HG02973 (cell line): ENCODE data around the gene ANXA10.
"Not testable (repeated sequence)": the region's sequence is repeated elsewhere in the genome, so short reads cannot be mapped to it uniquely, and the experiment has no call there.

Experiments used
- ATAC-seq: cut with Tn5 transposase; IDR thresholded peaks from one replicate; pipeline ENCODE4 v1.9.1; 2021; ENCODE audit warnings: moderate library complexity; ENCODE audit not compliant: unreplicated experiment

The ANXA10 gene

DNA sequence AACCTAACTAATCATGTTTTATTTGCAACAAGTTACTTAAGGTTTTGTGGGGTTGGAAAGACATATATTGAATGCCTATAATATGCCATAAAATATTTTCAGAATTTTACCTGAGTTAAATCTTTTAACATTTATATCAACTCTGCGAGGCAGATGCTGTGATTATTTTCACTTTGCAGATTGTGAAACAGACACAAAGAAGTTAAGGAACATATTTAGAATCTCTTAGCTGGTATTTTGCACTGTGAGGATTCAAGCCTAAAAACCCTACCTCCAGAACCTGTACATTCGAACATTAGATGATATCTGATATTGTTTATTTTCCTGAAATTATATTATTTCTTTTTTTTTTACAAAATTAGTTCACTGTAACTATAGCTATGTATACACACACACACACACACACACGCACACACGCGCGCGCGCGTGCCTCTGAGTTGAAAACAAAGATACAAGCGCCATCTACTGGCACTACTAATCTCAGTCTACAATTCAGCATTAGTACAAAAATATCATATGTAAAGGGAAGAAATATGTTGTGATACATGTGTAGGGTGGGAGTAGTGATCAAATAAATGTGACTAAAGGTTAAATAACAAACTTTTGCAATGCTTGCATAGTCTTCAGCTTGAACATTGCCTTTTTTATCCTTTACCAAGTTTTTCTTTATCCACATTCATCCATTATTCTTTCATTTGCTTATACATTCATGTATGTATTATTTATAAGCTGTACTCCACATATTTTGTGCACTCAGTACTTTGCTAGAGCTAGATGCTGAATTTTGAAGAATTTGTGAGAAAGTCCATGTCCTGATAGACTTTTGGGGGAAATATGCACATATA, 61.5 kb downstream of the ANXA10 start:
- peak; percentile 93 for ATAC-seq

DNA sequence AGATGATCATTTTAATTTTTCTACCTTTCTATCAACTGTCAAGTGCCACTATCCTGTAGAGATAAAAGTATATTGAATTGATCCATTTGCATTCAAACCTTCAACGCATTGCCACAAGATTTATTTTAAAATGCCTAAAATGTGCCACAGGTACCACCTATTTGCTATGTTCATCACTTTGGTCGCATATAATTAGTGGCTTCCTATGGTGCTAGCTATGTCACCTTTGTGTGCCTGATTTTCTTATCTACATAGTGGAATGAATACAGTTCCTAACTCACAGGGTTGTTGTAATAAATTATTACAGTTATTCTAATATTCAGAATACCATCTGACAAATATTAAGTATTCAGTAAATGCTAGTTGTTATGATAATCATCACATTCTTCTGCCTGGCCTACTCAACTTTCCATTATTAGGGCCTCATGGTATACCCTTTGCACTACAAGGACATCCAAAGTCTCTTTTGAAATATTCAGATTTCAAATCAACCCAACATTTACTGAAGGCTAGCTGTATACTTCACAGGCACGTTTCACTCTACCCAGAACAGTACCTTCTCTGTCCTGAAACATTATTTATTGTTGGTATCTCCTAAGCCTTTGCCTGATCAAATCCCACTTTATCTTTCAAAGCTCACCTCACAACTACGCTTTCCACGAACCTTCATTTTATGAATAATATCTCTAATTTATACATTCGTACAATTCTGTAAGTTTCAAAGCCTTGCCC, 62.4 kb downstream of the ANXA10 start:
- no peak for ATAC-seq

DNA sequence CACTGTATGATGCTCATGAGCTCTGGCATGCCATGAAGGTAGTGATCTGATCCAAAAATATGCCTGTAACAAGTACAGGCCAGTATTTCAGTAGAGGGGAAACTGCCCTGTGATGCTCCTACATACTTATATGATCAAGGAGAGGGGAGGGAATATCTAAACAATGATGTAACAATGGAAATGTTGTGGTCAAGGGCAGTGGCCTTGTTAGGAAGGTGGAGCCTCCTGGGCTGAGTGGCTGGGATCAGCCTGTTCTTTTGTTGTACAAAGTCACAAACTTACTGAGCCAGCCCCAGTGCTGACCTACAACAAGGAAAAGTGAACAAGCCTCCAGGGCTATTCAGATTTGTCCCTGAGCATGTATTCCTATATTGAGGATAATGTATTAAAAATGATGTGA, 70.3 kb downstream of the ANXA10 start:
- no peak for ATAC-seq

DNA sequence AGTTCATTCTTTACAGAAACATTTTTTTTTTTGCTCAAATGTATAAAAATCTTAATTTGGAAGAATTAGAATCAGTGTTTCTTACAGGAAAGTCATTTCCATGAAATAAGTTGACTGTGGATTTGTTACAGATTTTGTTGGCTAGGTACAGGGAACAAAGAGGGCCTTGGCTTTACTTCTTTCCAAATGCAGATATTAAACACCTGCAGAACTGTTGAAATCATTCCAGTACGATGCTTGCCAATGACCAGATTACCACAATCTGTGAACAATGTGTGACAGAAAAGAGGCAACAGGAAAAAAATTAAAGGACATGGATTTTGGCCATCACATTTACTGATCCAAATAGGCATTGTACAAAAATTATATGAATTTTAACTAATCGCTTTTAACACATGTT, 70.8 kb downstream of the ANXA10 start:
- ATAC-seq: no peak

DNA sequence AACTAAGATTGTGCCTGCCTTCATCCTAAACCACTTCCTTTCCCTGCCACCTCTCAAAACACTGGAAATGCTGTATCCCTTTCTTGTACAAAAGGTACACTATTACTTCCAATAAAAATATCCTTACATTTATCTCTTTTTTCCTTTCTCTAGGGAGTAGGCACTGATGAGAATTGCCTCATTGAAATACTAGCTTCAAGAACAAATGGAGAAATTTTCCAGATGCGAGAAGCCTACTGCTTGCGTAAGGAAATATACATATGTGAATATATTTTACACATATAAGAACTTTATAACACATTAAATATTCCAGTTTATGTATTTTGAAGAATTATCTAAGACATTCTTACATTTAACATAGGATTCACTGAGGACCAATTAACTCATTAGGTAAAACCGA, 71.7 kb downstream of the ANXA10 start:
- no peak for ATAC-seq

DNA sequence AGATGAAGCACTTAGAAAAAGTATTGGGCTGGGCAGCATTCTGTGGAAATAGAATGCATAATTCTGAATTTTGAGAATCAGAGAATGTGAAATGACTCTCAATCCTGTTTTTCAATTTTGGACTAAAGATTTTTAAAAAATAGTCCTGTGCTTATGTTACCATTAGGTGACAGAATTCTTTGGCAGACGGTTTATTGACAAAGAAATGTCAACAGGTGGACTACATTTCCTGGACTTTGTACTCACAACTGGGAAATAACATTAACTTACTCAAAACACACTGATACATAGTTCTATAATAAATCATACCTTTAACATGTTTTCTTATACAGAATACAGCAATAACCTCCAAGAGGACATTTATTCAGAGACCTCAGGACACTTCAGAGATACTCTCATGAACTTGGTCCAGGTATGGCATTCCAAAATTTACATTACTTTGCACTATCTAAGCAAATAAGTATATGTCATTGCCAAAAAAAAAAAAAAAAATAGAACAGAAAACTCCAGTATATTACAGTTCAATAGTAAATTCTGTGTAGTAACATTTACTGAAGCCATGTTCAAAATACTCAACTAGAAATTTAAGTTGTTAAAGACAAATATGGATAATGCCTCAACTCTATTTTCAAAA, 72.7 kb downstream of the ANXA10 start:
- ATAC-seq: no peak

DNA sequence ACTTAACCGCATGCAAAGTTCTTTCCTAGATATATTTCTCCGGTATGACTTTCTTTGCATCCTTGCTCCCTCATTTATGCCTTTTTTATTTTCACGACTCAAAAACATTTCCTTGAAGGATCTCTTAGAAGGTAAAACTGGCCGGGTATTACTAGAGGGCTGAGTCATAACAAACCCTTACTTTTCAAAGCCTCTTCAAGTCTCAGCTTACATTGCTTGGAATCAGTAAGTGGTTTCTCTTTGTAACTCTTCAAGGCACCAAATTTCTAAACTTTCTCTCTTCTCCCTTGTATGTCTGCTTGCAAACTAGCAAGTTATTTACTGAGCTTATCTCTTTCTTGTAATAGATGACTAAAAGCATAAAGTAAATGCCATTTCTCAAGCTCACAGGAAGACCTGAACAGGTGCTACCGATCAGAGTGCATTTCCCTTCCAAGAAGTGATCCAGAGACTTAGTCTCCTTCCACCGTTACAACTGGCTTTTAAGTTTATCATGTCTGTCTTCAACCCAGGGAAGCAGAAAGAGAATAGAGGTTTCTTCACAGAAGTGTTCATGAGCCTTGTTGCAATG, 75.5 kb downstream of the ANXA10 start:
- no peak for ATAC-seq

DNA sequence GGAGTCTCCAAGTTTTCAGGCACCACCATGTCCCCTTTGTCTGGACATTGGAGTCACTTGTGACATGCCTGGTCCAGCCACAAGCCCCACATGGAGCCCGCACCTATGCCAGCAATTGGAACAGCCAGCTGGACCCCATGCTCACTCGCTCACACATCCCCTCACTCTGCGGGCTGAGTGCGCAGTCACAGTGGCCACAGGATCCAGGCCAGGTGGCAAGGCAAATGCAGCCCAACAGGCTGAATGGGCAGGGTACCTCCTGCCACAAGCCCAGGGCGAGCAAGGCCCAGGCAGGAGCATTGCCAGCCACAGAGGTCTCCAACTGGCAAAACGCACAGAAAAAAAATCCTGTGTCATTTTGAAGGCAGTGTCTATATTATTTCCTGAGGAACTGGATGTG, 82.0 kb downstream of the ANXA10 start:
- no peak for ATAC-seq

DNA sequence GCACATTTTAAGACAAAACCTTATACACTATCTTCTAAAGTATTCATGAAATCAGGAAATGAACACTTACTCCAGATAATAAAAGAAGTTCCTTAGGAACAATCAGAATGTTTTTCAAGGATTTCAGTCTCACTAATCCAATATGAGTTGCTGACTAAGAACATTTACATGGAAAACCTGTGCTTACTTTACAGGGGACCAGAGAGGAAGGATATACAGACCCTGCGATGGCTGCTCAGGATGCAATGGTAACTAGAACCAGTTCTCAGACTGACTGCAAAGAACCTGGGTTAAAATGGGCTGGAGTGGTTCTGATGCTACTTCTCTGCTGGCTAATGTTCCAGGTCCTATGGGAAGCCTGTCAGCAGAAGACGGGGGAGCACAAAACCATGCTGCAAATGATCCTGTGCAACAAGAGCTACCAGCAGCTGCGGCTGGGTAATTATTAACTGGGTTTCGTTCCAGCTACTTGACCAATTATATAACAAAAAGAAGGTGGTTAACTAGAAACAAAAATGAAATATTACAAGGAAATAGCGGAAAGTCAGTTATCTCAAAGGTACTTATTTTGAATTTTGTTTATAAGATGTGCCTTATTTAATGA, 85.3 kb downstream of the ANXA10 start:
- no peak for ATAC-seq

DNA sequence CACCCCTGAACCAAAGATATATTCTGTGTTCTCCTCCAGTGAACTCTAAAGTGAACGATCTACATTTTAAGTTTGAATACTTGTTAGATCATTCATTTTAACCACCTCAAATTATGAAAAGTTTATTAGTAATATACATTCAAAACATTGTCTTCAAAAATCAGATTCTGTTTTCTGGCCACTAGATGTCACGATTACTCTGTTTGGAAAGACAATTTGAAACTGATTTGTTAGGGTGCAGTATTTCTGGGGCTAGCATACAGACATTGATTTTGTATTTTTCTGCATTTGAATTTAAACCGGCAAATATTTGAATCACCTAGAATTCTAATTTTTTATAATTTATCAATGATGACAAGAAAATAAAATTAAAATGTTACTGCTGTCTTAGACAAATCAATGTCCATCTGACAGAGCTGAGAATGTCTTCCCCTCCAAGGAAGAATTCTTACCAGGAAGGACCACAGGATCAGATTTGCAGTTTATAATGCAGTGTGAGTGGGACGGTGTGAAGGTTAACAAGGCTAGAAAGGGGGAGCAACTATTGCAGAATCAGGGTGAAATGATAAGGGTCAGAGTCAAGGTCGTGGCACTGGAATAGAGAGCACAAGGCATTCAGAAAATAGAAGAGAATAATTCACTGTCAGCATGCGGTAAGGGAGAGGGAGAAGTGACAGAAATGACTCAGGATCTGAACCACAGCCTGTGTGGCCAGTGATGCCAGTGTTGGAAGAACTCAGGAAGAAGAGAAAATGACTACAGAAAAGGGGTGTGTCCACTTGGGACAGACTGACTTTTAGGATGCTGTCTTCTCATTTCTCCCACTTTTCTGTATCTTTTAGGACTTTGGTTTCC, 91.6 kb downstream of the ANXA10 start:
- no peak for ATAC-seq

DNA sequence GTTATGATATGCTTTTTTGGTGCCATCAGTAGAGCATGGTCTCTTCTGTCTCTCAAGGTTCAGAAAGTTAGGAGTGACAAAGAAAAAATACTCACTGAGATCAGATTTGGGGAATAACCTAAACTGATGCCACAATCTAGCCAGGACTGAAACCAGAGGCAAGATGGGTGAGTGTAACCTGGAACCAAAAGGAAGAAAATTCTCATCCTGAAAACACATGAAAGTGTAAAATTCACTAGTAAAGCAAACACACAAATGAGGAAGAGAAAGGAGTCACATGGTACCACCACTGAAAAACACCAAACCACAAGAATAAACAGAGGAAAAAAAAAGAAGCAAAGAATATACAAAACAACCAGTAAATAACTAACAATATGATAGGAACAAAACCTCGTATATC, 96.4 kb downstream of the ANXA10 start:
- peak; percentile 68 for ATAC-seq

DNA sequence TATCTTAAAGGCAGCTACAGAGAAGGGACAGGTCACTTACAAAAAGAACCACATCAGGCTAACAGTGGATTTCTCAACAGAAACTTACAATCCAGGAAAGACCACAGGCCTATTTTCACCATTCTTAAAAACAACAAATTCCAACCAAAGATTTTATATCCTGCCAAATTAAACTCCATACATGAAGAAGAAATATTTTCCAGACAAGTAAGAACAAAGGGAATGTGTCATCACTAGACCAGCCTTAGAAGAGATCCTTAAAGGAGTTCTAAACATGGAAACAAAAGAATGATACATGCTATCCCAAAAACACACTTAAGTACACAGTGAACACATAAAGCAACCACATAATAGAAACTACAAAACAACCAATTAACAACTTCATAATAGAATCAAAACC, 105.6 kb downstream of the ANXA10 start:
- no peak for ATAC-seq

DNA sequence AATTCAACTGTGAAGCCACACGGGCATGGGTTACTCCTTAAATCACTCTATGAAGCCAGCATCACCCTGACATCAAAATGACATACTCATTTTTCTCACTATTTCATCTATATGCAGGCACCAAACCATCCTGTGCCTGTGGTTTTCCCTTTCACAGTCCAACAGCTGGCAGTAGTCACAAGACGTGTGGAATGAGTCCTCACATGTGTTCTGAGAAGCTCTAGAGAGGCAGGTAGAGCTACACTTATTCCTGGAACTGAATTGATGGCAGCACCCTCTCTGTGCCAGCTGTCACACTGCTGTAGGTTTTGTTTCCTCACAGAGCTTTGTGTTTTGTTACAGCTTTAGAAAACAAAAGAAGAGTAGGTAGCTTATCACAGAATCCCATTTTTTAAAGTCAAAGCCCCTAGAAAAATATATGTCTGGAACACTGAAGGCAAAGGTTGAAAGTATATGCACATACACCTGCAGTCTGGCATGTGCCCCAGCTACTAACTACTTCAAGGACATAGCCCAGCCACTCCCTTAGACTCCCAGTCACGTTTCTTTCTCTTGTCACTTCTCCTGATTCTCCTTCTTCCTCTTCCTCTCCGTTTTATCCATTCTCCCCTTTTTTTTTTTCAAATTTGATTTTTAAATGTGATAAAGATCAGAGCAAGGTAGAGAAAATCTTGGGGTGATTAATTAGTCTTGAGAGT, 107.1 kb downstream of the ANXA10 start:
- no peak for ATAC-seq

DNA sequence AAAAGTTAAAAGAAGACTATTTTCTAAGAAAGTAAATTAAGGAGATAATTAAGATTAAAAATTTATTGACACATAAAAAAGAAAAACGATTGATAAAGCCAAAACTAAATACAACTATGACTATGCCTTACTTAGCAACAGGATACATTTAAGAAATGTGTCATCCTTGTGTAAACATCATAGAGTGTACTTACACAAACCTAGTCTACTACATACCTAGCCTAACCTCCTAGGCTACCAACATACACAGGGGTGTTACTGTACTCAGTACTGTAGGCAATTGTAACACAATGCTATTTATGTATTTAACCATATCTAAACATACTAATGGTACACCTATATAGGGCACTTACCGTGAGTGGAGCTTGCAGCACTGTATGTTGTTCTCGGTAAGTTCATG, 108.3 kb downstream of the ANXA10 start:
- no peak for ATAC-seq

DNA sequence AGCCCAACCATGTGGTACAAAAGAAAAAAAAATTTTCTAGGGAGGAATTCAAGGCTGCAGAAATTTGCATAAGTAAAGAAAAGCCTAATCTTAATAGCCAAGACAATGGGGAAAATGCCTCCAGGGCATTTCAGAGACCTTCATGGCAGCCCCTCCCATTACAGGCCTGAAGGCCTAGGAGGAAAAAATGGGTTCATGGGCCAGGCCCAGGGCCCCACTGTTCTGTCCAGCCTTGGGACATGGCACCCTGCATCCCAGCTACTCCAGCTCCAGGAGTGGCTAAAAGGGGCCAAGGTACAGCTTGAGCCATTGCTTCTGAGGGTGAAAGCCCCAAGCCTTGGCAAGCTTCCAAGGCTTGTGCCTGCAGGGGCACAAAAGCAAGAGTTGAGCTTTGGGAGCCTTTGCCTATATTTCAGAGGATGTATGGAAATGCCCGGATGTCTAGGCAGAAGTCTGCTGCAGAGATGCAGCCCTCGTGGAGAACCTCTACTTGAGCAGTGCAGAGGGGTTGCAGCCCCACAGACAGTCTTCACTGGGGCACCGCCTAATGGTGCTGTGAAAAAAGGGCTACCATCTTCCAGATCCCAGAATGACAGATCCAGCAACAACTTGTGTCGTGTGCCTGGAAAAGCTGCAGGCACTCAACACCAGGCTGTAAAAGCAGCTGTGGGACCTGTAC, 111.0 kb downstream of the ANXA10 start:
- no peak for ATAC-seq

DNA sequence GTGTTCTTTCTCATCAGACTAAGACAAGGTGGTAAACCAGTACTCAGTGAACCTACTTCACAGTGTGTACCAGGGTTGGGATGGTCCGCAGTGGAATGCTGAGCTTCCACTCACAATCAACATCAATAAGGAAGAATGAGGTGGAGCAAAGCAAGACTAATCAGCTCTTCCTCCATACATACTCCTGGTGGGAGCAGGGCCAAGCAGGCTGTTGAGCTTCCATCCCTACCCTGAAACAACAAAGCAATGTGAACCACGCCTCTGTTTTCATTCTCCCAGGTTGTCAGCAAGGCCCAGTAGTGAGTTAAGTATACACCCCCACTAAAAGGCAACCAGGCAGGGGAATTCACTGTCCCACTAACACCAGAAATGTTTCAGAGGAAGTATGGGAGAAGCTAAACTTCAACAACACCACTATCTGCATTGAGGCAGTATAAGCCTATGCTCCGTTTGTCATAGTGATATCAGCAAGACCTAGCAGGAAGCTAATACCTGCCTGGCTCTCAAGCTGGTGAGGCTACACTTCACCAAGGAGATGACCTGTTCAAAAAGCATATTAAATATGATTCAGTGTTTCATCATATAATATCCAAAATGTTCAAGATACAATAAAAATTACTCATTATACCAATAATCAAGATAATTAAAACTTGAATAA, 116.7 kb downstream of the ANXA10 start:
- no peak for ATAC-seq

DNA sequence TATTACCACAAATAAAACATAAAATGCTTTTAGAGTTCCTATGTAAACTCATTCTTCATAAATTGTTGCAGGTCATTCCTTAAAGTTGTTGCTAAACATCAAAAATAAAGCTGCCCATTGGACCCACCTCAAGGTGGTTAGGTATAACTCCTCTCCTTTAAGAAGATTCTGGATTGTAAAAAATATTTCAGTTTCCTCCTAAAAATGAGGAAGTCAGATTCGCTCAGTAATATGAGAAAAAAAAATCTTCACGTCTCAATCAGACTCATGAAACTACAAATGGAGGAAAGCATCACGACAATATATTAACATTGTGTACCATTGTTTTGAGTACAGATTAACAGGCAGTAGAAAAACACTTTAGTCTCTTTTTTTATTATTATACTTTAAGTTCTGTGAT, 120.3 kb downstream of the ANXA10 start:
- ATAC-seq: no peak

DNA sequence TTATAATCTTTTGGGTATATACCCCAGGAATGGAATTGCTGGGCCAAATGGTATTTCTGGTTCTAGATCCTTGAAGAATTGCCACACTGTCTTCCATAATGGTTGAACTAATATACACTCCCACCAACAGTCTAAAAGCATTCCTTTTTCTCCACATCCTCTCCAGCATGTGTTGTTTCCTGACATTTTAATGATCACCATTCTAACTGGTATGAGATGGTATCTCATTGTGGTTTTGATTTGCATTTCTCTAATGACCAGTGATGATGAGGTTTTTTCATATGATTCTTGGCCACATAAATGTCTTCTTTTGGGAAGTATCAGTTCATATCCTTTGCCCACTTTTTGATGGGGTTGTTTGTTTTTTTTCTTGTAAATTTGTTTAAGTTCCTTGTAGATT, 121.2 kb downstream of the ANXA10 start:
- ATAC-seq: not testable (repeated sequence)

DNA sequence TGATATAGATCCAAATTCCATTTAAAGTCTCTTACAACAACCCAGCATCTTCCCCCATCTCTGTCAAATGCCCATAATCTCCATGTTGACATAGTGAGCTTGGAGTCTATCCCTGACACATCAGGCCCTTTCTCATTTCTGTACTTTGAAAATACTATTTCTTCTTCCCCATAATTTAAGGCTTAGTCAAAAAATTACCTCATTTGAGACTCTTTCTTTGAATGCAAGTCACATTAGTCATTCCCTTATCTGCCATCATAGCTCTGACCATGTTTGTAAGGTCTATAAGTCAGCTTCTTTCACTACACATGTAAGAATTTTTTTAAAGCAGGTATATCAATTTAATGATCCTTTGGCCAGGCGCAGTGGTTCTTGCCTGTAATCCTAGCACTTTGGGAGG, 126.3 kb downstream of the ANXA10 start:
- no peak for ATAC-seq
